Thyroid gland (tissue), 4 donors: Measurements from ENCODE around the gene GNL3.

ENCODE experiments used
- CTCF ChIP-seq, 6 experiments: fragments of 200-600 bp in 3 of 6; fragments of 450-650 bp in 3 of 6; sonication (generic) in 3 of 6; IDR thresholded peaks; one replicate each; pipeline ENCODE4 v1.5.1; 2016 to 2019; ENCODE audit warnings: antibody characterized with exemption in 6 of 6, mild to moderate bottlenecking in 2 of 6, inconsistent platforms in 1 of 6, moderate library complexity in 1 of 6
- POLR2A ChIP-seq, 2 donors: fragments of 450-650 bp; IDR thresholded peaks; one replicate each; pipeline ENCODE4 v1.6.1; 2017; ENCODE audit warnings: antibody characterized with exemption in 2 of 2, mild to moderate bottlenecking in 2 of 2, moderate library complexity in 1 of 2

GRCh38 chr3:52679811-52680210, 6.0 kb upstream of the GNL3 start:
- TF ChIP-seq CTCF (IDR thresholded peaks at IDR 0.05), result no peak
- TF ChIP-seq POLR2A (IDR thresholded peaks at IDR 0.05), result no peak
